NCI-H128 (cell line): Measurements from ENCODE around the gene SF1.
A peak's percentile ranks its signal among the peaks of the same experiment; 100 is the strongest.
"Not testable (repeated sequence)": the region's sequence is repeated elsewhere in the genome, so short reads cannot be mapped to it uniquely, and the experiment has no call there.

Experiments
- DNase-seq: peaks from one replicate; lab custom pipeline; 2025; ENCODE audit not compliant: unreplicated experiment; lab: John Stamatoyannopoulos, UW

Gene SF1, protein sequence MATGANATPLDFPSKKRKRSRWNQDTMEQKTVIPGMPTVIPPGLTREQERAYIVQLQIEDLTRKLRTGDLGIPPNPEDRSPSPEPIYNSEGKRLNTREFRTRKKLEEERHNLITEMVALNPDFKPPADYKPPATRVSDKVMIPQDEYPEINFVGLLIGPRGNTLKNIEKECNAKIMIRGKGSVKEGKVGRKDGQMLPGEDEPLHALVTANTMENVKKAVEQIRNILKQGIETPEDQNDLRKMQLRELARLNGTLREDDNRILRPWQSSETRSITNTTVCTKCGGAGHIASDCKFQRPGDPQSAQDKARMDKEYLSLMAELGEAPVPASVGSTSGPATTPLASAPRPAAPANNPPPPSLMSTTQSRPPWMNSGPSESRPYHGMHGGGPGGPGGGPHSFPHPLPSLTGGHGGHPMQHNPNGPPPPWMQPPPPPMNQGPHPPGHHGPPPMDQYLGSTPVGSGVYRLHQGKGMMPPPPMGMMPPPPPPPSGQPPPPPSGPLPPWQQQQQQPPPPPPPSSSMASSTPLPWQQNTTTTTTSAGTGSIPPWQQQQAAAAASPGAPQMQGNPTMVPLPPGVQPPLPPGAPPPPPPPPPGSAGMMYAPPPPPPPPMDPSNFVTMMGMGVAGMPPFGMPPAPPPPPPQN

DNA sequence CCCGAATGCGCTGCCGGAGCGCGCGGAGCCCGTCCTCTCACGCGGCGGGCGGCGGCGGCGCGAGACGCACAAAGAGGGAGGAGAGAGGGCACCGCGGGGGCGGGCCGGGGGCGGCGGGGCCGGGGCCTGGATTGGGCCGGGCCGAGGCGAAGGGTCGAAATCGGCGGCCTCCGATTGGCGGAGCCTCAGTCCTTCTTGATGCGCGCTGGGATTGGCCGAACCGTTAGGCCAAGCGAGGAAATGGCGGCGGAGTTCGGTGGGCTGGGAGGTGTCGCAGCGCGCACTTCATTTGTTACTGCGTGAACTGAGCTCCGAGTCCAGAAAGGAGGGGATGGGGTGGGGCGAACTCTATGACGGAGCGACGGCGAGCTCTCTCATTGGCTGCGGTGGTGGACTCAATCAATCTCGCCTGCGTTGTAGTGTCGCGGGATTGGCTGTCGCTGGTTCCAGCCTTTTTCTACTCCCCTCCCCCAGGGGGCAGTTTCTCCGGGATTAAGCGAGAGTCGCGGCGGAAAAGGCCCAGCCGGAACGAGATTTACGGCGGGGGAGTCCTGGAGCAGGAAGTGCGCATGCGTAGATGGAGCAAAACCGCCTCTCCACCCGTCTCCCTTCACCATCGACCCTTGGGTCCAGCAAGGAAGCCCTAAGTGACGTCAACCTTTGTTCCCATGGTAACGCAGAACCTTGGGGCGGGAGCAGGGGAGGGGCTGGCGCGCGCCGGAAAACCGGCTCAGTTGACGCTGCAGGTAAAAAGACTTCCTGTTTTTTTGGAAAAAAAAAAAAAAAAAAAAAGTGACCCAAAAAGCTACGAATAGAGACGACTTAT lies at the start of gene SF1:
TSS of gene SF1 (minus strand) at position 70 of the 826 bp plus-strand sequence. CDS start 150 bp downstream, outside the sequence.
- DNase-seq = peak; percentile 100

DNA sequence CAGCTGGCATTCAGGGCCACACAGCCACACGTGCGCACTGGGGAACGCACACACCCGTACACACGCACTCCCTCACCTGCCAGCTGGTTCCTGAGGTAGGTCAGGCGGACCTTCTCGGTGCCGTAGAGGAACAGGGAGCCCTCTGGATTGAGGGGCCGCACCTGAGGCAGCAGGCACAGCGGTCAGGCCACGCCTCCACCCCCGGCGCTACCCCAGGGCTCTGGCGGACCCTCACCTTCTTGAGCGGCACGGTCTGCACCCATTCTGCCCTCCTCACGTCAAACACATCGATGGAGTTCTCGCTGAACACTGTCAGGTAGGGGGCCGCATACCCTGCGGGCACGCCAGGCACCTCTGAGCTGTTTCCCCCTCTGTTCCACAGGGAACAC lies 49.1 kb upstream of the SF1 start:
- DNase-seq = no peak

DNA sequence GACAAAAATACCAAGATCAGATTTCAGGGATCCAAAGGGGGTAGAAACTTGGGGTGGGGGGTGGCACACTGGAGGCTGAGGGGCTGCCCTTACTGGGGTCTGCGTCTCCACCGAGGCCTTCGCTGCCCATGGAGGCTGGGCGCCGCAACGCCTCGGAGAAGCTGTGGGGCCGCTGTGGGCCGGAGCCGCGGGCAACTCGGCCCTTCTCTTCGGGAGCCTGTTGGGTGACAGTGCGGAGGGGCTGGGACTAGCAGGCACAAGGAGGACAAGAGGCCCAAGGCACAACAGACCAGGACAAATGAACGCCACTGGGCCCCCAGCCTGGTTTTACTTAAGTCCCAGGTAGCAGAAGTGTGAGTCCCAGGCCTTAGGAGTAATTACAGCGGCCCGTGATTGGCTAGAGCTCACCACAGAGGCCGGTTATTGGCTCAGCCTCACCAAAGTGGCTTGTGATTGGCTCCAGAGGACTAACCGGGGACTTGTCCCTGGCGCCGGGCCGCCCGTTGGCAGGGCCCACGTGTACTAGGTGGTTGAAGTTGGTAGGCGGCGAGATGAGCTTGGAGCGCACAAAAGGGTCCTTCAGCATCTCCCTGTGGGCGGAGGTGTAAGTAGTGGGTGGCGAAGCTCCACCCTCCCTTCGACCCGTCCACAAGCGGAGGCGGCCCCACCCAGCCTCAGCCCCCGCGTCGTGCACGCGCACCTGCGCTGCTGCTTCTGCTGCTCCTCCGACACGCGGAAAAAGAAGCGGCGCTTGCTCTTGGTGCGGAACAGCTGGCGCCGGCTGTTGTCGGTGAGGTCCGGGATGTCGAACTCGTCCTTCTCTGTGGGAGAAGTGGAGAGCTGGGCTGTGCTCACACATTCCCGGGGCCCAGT lies 48.5 kb upstream of the SF1 start:
- DNase-seq = no peak

DNA sequence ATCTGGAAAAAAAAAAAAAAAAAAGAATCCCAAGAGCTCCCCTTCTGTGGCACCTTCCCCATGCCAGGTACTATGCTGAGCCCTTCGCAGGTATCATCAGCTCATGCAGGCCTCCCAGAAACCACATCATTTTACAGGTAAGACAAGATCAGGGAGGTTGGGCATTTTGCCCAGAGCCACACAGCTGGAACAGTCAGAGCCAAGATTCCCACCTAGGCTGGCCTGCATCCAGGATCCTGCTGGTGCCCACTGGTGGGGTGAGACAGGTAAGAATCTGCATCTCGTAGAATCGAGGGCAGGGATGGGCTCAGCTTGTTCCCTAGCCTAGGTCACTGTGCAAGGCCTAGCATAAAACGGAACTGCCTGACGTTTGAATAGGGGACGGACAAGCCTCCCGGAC lies 47.7 kb upstream of the SF1 start:
- no peak for DNase-seq

DNA sequence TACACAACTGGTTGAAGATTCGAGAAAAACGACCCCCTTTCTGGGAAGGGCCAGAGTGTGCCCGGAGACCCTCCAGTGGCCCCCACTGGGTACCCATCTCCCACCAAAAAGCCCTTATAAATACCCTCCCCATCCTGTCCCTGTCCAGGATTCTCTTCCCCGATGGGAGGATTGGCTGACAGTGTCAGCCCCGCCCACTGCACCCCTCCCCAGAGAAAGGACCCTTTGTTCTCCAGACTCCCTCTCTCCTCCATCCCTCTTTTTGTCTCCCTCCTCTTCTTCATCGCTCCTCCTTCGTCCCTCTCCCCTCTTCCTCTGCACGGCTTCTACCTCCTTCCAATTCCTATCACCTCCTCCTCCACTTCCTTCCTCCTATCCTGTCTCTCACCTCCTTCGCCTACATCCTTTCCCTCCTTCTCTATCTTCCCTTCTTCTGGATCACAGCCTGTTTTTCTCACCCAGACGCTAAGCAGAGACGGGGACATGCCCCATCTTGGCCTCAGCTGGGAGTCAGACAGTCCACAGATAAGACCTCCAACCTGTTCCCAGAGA lies 45.3 kb upstream of the SF1 start:
- DNase-seq = no peak

DNA sequence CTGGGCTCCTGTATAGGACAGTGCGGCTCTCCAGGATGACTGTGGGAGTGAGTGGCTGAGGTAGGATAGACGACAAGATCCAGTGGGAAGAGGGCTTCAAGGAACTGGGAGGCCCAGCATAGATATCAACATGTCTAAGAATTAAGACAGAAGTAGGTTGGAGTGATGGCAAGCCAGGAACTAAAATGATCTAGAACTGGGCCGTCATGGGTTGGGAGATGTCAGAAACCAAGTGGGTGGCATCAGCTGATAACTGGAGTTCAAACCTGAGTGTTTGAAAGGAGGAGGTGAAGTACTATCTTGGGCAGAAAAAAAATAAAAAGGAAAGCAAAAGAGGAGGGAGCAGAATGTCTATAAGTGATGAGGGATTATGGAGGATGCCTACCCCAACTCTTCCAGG lies 39.1 kb upstream of the SF1 start:
- DNase-seq = no peak

DNA sequence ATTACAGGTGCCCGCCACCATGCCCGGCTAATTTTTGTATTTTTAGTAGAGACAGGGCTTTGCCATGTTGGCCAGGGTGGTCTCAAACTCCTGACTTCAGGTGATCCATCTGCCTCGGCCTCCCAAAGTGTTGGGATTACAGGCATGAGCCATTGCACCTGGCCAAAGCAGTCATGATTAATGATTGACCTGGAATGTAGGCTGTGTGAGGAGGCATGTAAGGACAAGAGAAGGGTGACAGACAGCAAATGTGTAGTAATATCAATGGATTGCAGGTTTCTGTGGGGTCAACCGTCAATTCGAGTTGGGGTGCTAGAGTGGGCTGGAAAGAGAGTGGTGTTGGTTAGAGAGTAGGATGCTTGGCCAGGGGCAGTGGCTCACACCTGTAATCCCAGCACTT lies 37.1 kb upstream of the SF1 start:
- DNase-seq = not testable (repeated sequence)

DNA sequence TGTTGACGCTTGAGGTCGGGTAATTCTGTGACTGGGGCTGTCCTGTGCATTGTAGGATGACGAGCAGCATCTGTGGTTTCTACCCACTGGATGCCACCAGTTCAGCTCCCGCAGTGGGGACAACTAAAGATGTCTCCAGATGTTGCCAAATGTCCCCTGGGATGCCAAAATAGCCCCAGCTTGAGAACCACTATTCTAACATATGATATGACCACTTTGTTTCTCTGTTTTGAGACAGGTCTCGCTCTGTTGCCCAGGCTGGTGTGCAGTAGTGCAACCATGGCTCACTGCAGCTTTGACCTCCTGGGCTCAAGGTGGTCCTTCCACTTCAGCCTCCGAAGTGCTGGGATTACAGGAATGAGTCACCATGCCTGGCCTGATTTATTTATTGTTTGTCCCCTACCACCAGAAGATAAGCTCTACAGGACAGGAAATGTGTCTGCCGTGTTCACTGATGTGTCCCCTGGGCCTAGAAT lies 36.4 kb upstream of the SF1 start:
- DNase-seq = no peak

DNA sequence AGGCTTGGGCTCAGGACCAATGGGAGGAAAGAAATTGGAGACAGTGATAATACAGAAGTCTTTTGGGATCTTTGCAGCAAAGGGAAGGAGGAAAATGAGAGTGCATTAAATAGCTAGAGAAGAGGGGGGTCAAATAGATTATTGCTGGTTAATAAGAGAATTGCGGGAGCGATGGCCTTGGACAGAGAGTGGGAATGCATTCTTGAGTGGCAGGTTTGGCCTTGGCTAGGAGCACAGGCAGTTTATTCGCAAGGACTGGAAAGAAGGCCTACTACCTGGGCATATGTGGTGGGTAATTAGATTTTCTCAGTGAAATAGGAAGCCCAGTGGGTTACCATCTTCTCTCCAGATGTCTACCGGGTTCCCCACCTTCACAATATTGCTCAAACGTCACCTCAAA lies 35.5 kb upstream of the SF1 start:
- DNase-seq = no peak

DNA sequence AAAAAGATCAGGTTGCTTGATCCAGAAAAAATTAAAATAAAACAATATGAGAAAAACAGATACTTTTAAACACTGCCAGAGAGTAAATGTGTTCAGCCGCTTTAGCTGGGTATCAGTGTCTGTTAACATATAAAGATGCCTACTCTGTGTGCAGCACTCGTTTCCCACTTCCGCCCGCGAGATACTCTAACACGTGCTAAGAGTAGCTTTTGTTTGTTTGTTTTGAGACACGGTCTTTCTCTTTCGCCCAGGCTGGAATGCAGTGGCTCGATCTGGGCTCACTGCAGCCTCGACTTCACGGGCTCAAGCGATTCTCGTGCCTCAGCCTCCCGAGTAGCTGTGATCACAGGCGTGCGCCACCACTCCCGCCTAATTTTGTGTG lies 32.5 kb upstream of the SF1 start:
- DNase-seq = no peak

DNA sequence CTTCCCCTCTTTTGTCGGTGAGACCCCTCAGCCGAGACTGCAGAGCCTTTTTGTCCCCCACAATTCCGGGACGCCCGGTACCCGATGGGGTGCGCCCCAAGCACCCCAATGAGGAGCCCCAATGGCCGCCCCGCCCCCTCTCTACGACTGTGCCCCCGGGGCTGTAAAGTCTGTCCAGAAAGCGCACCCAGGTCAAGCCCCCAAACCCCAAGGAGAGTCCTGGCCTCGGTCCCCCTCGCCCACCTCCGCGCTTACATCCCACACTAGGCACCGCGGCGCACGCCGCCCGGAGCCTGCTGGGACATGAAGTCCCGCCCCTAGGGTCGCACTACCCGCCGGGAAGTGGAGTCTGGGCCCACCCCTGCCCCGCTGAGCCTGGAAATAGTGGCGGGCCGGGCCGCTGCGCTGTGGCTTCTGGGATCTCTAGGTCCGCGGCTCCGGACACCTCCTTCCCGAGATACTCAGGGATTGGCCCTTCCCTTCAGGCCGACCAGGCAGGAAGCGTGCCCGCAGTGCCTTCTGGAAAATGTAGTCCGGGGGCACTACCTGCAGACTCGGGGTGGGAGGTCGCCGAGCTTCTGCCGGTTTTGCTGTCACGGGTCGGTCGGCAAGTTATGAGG lies 32.0 kb upstream of the SF1 start, which contains the start of gene MEN1:
TSS of gene MEN1 (minus strand) at position 281 of the 620 bp plus-strand sequence. CDS start 442 bp downstream, outside the sequence.
- peak; percentile 97 for DNase-seq

DNA sequence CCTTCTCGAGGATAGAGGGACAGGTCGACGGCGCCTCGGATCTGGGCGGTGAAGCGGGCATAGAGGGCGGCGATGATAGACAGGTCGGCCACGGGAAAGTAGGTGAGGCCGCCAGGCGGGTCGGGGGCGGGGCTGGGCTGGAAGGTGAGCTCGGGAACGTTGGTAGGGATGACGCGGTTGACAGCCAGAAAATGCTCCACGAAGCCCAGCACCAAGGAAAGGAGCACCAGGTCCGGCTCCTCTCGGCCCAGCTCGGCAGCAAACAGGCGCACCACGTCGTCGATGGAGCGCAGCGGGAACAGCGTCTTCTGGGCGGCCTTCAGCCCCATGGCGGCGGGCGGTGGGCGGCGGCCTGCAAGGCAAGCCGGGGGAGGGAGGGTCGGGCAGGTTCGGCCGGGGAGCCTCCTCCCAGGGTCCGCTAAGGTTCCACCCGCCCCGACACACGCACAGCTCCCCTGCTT lies 31.5 kb upstream of the SF1 start:
- DNase-seq = no peak

DNA sequence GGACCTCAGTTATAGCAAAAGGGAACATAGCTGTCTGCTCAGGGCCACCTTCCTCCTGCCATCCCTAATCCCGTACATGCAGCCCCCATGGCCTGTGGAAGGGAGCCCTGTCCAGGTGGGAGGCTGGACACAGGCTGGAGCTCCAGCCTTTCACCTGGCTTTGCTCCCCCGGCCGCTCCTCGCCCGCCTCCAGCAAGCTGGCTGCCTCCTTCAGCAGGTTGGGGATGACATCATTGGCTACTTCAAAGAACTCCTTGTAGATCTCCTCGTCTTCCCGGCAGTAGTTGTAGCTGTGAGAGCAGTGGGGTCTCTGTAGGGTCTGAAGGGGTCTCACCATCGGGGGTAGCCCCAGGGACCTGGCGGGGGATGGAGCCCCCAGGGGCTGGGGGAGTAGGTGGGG lies 27.1 kb upstream of the SF1 start:
- no peak for DNase-seq

DNA sequence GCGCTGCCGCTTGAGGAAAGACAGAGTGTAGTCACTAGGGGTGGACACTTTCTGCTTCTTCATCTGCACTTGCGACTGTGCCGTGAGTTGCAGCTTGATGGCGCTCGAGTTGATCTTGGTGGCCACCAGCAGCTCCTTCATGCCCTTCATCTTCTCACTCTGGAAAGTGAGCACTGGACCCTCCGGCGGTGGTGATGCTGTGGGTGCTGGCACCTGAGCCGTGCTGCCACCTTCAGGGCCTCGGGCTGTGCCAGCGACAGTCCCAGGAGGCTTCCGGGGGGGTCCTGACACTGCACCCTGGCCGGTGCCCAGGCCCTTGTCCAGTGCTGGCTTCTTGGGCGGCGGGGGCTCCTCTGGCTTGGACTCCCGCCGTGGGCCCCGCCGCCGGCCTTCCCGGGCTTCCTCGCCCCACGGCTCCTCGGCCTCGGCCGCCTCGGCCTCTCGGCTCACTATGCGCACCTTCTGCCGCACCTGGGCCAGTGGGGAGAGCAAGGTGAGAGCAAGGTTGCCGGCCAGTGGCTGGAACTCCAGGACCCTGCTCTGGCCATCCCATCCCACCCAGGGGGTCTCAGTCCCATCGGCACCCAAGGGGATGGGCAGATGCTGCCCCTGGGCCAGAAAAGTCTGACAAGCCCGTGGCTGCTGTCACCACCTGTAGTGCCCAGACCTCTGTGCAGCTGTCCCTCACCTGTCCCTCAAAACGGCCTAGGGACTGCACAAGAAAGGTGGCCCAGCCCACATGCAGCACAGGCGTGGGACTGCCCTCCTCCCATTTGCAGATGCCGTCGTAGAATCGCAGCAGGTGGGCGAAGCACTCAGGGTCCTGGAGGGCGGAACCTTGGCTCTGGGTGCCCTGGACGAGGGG lies 26.2 kb upstream of the SF1 start:
- DNase-seq = no peak

DNA sequence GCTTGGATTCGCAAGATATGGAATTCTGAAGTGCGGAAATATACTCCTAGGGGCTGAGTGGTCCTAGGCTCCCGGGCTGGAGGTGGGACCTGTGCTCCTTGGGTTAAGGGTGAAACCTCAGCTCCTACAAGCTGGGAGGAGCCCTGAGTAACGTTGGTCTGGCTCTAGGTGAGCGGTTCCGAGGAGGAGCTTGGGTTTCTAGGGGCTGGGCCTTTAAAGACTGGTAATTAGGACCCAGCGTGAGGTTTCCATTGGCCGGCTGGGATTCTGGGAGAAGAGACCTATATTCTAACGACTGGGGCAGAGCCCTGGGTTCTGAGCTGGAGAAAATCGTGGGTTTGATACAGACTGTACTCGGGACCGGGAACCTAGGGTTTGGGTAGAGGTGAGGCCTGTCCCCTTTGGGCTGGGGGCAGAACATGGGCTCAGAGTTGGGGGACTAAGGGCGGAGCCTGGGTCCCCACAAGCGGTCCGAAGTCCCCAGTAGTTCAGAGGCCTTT lies 25.6 kb upstream of the SF1 start:
- DNase-seq = no peak

DNA sequence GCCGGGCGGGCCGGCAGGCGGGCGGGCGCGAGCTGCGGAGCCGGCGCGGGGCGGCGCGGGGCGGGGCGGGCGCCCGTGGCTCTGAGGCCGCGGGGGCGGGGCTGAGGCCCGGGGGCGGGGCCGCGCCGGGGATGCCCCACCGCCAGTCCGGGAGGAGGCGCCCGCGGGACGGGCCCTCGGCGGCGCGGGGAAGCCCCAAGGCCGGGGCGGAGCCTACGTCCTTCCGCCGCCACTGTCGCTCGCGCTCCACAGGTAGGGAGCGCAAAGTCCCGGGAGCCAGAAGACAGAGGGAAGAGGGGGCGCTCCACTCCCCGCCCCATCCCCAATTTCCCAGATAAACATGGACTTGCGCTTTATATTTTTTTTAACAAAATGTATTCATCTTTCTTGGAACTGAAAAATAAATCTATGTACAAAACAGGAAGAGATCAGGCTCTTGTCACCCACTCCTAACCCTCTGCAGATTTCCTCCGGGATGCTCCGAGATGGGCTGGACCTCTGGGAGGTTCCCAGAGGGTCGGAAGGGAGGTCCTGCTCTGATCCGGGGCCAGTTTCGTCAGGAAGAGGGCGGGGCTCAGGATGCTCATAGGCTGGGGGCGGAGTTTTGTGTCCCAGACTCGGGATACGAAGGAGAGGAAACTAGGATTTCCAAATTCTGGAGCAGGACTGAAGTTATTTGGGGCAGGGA lies 25.0 kb upstream of the SF1 start, which contains the start of gene MAP4K2:
TSS of gene MAP4K2 (minus strand) at position 57 of the 688 bp plus-strand sequence. CDS start 65 bp downstream, outside the sequence.
- peak; percentile 74 for DNase-seq

DNA sequence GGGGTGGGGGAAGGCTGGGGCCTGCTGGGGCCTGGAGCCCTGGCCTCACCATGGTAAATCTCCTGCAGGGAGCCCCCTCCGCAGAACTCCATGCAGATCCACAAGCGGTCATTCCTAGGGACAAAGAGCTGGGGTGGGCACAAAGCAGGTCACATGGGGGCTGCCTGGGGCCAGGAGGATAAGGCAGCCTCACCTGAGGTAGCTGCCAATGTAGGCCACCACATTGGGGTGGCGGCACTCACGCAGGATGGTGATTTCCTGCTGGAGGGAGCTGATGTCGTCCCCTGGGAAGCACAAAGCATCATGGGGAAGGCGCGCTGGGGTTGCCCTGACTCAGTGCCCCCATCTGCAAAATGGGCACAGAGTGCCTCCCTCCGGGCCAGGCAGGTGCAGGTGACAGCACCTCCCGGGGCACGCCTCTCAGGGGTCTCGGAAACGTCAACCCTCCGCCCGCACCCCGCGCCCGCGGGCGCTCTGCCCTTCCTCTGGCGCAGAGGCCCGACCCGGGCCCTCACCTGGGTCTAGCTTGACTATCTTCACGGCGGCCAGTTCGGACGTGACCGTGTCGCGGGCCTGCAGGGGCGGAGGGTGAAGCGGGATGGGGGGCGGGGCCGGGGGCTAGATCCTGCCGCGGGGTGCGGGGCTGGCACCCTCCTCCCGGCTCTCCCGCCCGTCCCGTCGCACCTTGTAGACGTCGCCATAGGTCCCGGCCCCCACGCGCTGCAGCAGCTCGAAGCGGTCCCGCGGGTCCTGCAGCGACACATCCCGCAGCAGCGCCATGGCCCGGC lies 24.2 kb upstream of the SF1 start:
- no peak for DNase-seq
